ENCODE results near the gene SHB.
"Not testable (repeated sequence)": the region's sequence is repeated elsewhere in the genome, so short reads cannot be mapped to it uniquely, and the experiment has no call there.

SHB gene

DNA sequence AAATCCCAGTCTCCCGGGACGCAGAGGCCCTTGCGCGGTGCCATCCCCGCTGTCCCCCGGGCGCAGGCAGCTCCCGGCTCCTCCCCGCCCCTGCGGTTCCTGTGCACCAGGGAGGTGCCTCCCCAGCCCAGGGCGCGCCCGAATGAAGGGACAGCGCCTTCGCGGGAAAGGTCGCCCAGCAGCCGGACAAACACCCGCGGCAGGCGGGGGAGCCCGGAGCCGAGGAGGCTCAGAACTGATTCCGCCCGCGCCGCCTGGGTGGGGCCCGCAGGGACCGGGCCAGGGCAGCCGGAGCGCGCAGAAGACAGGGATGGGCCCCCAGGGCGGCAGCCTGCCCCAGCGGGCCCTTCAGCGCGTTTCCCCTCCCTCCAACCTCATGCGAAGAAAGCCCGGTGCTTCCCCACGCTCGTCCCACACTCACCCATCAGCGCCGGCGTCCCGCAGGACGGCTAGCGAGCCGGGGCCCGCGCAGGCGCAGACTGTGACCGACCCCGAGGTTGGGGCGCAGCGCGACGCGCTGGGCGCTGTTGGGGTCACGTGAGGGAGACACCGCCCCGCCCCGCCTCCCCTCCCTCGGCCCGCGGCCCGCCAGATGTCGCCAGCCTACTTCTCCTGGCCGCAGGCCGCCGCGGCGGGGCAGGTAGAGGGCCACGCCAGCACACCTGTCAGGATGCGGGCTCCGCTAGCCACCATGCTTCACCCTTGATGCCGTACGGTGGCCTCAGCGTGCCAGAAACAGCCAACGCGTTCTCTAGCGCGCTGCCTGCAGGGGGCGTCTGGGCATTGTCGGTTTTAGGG lies 165.2 kb downstream of the SHB start, which contains the start of gene SLC25A51:
SLC25A51 (minus strand) TSS at position 481 of the 798 bp plus-strand sequence. CDS start 15,577 bp downstream, outside the sequence.
- DNase-seq (ENCODE audit: low read depth in 2 of 2) = peak; percentile 86 to 89

DNA sequence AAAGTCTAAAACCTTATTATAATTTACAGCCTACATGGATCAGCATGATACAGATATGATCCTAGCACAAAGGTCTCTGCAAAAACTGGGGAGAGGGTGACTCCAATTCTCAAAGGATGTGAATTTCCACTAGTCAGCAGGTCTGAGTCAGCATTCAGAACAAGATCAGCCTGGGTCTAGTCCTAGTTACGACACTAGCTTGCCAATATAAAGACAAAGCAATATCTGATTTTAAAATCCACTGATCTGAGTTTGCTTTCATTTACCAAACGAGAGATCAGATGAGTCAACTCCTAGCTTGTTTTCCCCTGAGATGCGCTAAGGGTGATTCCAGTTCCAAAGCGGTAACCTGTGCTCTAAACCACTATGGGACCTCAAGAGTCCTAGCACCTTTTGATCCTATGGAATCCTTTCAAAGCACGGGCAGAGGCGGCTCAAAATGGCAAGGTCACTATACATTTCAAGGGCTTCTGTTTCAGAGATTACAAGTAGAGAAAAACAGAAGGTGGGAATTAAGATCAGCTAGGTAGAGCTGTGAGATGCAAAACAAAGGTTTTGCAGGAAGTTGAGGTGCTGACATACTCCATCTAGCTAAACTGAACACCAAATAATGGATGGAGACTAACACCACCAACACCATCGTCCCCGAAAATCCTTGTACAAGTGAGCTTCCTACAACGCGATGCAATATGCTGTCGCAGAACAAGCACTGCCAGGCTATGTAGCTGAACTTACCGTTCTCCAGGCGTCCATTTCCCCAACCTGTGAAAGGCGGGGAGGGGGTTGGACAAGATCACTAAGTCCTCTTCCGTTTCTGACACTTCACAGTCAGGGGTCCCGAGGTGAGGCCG lies 166.0 kb downstream of the SHB start:
- no peak for DNase-seq (ENCODE audit: low read depth in 2 of 2)

DNA sequence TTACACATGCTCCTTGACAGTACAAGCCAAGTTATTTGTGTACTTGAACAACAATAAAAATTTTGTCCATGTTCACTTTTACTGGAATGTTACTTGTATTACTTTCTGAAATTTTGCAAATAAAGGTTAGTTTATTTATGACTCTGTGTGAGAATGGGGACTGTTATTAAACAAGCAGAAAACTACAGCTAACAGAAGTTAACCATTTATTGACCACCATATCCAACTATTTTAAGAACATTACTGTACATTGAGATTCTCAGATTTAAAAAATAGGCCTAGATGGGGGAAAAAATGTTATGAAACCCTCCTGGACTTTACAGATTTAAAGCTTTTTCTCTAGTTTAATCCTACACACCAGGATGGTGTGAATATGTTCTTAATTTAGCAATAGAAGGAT lies 166.9 kb downstream of the SHB start:
- DNase-seq (ENCODE audit: low read depth in 2 of 2) = no peak

DNA sequence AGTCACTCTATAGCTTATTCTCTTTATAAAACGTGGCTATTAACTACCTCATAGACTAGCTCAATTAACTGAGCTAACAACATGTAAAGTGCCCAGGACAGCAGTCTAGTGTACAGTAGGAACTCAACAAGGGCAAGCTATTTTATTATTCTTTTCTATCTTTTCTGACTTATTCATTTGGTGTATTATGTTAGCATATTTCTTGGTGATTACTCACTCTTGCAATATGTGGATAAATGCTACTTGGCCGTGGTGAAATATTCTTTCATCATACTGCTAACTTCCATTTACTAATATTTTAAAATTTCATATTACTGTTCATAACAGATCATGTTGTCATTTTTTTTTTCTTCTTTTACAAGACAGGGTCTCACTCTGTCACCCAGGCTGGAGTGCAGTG lies 170.0 kb downstream of the SHB start:
- DNase-seq (ENCODE audit: low read depth in 2 of 2) = no peak

DNA sequence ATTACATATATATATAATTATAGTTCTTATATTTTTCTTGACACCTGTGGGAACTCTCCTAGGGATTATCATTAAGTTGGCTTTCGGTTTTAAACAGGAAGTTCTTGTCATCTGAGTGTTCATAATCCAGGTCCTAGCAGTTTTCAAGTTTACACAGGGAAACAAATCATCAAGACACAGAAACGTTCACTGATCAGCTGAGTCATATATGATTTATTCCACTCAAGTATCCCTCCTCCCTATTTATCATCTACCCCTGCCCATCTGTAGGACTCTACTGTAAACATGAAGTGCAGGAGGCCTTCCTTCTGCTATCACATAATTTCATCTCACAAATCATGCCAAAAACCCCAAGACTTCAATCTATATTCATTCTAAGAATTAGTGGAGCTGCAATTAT lies 171.4 kb downstream of the SHB start:
- no peak for DNase-seq (ENCODE audit: low read depth in 2 of 2)

DNA sequence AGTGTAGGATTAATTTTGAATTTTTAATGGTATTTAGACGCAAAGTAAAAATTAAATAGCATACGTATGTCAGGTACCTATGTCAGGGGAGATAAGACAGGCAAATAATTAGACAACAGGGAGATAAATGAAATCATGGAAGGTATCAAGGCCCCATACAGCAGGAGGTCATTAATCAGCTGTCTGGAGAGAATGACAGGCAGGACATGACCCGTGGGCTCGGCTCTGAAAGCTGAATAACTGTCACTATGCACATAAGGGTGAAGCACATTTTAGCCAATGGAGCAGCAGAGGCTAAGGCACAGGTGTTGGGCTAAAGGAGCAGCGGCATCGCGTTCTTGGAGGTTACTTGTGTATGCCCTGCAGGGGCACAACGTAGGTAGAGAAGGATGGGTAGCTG lies 177.0 kb downstream of the SHB start:
- no peak for DNase-seq (ENCODE audit: low read depth in 2 of 2)

DNA sequence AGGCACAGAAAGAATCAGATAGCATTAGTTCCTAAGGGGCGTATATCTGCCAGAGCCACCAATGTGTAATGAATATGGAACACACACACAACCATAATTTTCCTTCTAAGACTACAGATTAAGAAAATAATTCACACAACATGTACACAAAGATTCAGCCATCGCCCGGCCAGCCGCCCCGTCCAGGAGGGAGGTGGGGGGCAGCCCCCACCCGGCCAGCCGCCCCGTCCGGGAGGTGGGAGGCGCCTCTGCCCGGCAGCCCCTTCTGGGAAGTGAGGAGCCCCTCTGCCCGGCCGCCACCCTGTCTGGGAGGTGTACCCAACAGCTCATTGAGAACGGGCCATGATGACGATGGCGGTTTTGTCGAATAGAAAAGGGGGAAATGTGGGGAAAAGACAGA lies 178.0 kb downstream of the SHB start:
- not testable (repeated sequence) for DNase-seq (ENCODE audit: low read depth in 2 of 2)

DNA sequence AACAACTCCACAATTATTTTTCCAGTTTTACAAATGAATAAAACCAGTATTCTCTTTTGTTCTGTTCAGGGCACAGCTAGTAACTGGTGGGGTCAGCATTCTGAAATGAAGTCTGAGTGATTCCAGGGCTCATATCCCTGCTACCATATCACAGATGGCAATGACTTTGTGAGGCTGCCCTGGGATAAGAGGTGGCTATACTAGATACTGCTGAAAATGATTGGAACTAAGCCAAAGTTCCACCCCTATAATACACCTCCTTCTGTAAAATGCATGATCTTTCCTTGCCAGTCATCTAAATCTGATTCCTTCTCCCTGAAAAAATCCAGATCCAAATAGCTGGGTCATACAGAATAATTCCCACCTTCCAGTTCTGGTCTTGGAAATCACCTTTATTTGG lies 179.5 kb downstream of the SHB start:
- DNase-seq (ENCODE audit: low read depth in 2 of 2) = no peak

DNA sequence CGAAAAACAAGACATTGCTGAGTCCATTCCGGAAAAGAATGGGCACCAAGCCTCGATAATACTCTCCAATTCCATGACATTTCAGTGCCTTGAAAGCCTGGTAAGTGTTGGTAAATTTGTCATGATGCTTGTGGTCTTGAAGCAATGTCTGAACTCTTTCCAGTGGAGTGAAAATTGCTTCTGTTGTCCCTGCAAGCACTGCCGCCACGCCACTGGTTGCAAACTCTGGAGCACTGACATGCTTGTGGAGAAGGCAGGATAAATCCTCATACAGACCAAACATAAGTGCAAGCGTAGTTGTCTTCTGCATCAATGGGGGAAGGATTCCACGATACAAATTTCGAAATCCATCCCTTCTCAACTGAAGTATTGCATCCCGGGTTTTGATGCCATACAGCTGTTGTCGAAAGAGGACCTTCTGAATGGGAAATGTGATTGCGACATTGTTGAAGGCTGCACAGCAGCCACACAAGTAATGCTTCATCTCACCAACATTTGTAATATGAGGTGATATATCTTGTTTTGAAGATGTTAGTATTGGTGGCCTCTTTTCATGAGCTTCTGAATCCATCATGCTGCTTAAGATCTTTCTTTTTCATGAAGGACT lies 180.9 kb downstream of the SHB start:
- not testable (repeated sequence) for DNase-seq (ENCODE audit: low read depth in 2 of 2)

DNA sequence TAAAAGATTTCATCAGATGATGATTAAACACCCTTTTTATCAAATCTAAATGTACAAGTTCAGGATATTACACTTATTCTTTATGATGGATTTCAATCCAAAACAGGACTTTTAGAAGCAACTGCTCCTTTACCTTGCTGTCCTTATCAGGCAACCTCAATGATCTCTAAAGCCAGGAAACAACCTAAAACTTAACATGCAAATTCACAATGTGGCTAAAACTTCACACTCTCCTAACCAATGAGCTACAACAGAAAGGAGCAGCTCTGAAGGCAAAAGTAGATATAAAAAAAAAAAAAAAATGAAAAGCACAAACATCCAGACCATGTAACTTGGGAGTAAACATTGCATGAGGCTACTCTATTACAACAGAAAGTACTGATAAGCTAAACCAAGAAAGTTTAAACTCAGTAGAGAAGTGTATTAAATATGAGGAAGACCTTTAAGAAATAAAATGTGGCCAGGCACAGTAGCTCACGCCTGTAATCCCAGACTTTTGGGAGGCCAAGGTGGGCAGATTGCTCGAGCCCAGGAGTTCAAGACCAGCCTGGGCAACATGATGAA lies 188.0 kb downstream of the SHB start:
- DNase-seq (ENCODE audit: low read depth in 2 of 2) = no peak

DNA sequence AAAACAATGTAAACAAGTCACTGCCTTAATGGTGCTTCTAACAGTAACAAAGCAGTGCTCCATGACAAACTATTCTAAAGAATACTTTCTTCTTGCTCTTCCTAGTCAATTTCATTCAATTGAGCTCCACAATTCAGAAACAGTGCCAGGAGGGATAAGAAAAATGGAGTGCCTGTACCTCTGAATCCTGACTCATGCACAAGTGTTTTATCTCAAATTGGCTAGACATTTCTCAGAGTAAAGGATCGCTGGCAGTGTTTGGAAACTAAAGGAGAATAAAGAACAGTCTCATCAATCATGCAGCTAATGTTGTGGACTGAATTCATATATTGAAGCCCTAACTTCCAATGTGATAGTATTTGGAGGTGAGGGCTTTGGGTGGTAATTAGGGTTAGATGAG lies 192.7 kb downstream of the SHB start:
- DNase-seq (ENCODE audit: low read depth in 2 of 2) = no peak

DNA sequence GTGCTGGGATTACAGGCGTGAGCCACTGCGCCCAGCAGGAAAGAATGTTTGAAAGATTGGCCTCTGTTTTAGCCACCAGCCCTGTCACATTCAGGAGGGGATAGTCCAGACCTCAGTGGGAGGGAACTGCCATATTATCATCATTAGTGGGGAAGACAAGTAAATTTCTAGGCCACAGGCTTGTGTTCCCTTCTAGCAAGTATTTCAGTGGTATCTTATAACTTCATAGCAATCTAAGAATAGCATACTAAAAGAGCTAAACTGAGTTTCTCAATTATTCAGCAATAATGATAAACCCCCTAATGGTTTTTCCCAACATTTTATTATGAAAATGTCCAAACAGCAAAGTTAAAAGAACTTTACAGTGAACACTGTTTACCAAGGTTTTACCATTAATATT lies 195.1 kb downstream of the SHB start:
- no peak for DNase-seq (ENCODE audit: low read depth in 2 of 2)

DNA sequence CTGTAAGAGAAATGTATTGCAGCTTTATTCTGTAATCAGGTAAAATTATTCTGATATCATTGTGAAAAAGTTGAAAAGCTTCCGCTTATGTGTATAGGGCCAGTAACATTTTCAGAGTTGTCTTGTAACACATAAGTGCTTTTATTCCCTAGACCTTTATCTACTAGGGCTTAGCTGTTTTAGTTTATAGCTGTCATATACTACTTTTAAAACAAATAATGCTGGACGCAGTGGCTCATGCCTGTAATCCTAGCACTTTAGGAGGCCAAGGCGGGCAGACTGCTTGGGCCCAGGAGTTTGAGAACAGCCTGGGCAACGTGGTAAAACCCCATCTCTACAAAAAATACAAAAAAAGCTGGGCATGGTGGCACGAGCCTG lies 198.2 kb downstream of the SHB start:
- no peak for DNase-seq (ENCODE audit: low read depth in 2 of 2)

DNA sequence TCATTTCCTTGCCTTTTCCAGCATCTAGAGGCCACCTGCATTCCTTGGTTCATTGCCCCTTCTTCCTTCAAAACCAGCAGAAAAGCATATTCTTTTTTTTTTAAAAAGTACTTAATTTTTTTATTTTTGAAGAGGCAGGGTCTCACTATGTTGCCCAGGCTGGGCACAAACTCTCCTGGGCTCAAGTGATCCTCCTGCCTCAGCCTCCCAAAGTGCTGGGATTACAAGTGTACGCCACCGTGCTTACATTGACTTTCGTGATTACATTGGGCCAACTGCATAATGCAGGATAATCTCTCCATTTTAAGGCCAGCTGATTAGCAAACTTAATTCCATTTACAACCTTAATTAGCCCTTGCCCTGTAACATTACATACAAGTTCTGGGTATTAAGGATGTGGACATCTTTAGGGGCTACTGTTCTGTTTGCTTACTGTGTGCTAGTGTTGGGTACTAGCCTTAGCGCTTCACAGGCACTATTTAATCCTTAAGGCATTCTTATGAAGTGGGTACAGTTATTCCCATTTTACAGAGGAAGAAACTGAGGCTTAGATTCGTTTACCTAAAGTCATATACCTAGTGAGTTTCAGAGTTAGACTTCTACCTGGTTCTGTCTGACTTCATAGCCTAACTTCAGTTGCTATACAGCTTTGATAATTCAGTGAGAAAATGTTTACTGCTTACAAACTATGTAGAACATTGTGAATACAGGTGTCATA lies 198.8 kb downstream of the SHB start:
- DNase-seq (ENCODE audit: low read depth in 2 of 2) = no peak

All from stimulated activated CD8-positive, alpha-beta memory T cell treated with anti-CD3 and anti-CD28 coated beads, Interleukin-2, amount 100 ng/mL, for 48 hours (primary cell).